Cardiac fibroblast (primary cell): ENCODE data around the gene GNG5.
"Not testable (repeated sequence)": the region's sequence is repeated elsewhere in the genome, so short reads cannot be mapped to it uniquely, and the experiment has no call there.

Experiments used
- DNase-seq, 2 donors: peaks; one replicate each; pipeline versions ENCODE4 v3.0.0 to v3.0.0-alpha.2; 2010; ENCODE audit warnings: low read depth in 2 of 2
- H3K4me3 ChIP-seq, 2 donors: replicated peaks in 1 of 2; 1 replicate in 1 of 2; 2 replicates in 1 of 2; pipeline ENCODE4 v1.5.1; 2011; ENCODE audit warnings: low read depth in 2 of 2, low read length in 2 of 2, mild to moderate bottlenecking in 2 of 2, moderate library complexity in 1 of 2
- TF ChIP-seq, protein P1 (sequence below): IDR thresholded peaks from one replicate; pipeline ENCODE4 v1.5.1; 2011; ENCODE audit warnings: low read depth, mild to moderate bottlenecking, low read length, inconsistent platforms

Gene GNG5

DNA sequence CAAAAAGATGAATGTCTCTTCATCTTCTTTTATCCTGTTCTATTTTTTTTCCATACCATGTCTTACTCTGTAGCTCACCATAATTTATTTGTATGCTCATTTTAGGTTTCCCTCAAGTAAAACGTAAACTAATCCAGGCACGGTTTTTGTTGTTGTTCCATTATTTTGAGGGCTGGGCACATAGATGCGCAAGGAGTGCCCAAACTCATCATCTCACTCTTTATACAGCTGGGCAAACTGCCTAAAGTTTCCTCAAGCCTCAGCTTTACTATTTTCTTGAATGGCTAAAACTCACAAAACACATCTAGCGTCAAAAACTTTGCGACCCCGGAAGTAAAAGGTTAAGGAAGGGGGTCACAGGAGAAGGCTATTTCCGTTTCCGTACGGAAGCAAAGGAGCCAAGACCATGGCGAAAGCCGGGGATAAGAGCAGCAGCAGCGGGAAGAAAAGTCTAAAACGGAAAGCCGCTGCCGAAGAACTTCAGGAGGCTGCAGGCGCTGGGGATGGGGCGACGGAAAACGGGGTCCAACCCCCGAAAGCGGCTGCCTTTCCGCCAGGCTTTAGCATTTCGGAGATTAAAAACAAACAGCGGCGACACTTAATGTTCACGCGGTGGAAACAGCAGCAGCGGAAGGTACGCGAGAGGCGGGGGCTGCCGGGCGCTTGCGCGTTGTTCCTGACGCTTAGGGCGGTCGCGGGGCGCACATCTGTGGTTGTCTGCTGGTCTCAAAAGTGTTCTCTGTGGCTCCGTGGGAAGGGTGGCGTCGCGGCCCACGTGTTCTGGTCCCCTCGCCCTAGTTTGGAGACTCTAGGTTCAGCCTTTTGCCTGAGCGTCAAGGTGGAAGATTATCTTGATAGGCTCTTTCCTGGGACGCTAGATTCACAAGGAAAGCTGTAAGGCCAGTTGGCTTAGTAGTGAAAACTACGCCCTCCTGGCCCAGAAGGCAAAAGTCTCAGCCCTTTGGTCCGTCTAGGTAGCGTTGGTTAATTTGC, 27.2 kb downstream of the GNG5 start, which contains the start of gene RPF1:
TSS of gene RPF1 (plus strand) at position 391 of the 993 bp plus-strand sequence. CDS start at position 407, 16 bp downstream.
- TF ChIP-seq, protein P1, sequence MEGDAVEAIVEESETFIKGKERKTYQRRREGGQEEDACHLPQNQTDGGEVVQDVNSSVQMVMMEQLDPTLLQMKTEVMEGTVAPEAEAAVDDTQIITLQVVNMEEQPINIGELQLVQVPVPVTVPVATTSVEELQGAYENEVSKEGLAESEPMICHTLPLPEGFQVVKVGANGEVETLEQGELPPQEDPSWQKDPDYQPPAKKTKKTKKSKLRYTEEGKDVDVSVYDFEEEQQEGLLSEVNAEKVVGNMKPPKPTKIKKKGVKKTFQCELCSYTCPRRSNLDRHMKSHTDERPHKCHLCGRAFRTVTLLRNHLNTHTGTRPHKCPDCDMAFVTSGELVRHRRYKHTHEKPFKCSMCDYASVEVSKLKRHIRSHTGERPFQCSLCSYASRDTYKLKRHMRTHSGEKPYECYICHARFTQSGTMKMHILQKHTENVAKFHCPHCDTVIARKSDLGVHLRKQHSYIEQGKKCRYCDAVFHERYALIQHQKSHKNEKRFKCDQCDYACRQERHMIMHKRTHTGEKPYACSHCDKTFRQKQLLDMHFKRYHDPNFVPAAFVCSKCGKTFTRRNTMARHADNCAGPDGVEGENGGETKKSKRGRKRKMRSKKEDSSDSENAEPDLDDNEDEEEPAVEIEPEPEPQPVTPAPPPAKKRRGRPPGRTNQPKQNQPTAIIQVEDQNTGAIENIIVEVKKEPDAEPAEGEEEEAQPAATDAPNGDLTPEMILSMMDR = no peak
- DNase-seq = peak; percentile 85 to 87
- H3K4me3 ChIP-seq = peak within 1 kb of the TSS; percentile 80 to 82

DNA sequence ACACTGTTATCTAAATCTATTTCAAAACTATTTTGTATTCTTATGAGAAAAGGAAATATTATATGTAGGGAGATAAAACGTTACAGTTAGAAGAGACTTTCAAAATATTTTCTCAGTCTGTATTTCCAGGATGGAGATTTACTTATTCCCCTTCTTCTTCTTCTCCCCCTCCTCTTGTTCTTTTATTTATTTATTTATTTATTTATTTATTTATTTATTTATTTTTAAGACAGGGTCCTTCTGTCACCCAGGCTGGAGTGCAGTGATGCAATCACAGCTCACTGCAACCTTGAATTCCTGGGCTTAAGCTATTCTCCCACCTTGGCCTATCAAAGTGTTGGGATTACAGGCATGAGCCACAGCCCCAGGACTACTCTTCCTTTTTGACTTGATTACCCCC, 30.2 kb downstream of the GNG5 start:
- TF ChIP-seq, protein P1 = no peak
- no peak for DNase-seq

DNA sequence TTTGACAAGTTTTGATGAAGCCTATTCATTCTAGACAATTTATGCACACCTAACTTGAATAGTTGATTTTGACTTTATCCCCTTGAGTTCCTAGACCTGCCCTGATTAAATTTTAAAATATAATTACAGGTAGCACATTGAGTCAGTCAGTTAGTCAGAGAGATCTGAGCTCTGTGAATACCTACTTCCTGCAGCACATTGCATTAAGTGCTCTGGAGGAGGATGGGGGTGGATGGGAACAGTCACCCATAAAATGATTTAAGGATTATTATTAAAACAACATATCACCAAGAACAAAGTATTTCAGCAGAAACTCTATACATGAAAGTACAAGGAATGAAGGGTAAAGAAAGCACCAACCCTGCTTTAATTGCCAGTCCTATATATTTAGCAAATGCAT, 39.1 kb downstream of the GNG5 start:
- TF ChIP-seq, protein P1 = no peak
- H3K4me3 ChIP-seq = no peak overlapping the region
- DNase-seq = no peak

More for the DNA sequence above, 30.2 kb downstream of the GNG5 start:
- no peak overlapping the region for H3K4me3 ChIP-seq

DNA sequence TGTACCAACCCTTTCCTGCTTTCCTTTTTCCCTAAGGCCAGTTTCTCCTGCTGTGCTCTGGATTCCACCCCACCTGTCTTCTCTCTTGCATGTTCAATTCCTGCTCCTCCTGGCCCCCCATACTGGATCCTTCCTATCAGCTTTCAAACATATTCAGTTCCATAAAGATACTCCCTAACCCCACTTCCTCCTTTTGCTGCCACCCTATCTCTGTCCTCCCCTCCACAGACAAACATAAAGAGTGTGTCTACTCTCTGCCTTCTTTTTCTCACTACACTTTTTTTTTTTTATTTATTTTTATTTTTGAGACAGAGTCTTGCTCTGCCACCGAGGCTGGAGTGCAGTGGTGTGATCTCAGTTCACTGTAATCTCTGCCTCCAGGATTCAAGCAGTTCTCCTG, 44.3 kb downstream of the GNG5 start:
- H3K4me3 ChIP-seq = no peak overlapping the region
- no peak for DNase-seq
- TF ChIP-seq, protein P1 = no peak

DNA sequence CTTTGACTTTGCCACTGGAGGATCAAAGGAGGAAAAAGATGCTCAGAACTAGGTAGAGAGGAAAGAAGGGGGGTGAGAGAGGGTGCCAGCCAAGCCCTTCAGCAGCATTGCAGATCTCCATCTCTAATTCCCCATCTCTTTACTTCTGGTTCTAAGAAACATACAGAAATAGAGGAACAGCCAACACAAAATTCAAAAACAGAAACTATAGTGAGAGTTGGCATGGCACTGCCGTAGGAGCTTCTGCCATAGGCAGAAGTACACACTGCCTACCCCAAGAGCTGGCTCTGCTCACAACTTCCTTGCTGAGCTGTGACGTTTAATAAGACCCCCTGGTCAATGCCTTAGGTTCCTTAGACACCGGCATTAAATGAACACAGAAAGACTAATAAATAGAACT, 53.9 kb downstream of the GNG5 start:
- TF ChIP-seq, protein P1 = no peak
- H3K4me3 ChIP-seq = no peak overlapping the region
- no peak for DNase-seq

DNA sequence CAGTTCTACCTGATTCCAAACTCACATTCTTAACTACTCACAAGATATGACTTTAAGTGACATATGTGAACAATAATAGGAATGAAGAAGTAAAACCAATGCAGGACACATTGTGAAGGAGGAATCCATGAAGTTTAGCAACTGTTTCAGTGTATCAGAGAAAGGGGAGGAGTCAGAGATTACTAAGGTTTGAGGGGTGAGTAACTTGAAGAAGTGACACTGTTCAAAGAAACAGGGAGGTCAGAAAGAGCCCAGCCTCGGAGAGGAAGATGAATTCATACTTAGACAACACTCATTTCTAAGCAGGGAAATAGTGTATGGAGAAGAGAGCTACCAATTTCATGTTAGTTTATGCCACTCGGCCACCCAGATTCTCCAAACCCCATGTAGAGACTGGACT, 55.5 kb downstream of the GNG5 start:
- no peak overlapping the region for H3K4me3 ChIP-seq
- peak in 1 of 2 donors; percentile 25 for DNase-seq
- TF ChIP-seq, protein P1 = no peak

DNA sequence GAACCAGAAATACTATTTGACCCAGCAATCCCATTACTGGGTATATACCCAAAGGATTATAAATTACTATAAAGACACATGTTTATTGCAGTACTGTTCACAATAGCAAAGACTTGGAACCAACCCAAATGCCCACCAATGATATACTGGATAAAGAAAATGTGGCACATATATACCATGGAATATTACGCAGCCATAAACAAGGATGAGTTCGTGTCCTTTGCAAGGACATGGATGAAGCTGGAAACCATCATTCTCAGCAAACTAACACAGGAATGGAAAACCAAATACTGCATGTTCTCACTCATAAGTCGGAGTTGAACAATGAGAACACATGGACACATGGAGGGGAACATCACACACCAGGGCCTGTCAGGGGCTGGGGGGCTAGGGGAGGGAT, 57.7 kb downstream of the GNG5 start:
- not testable (repeated sequence) for H3K4me3 ChIP-seq, DNase-seq
